NCI-H526 (cell line): ENCODE measurements around the gene LYZL1.
"Not testable (repeated sequence)": the region's sequence is repeated elsewhere in the genome, so short reads cannot be mapped to it uniquely, and the experiment has no call there.

ENCODE experiments used
- DNase-seq, 2 experiments: peaks; one replicate each; lab custom pipeline; 2025; lab: John Stamatoyannopoulos, UW

LYZL1 gene

GRCh38 chr10:29263506-29263905 lies 25.4 kb upstream of the LYZL1 start:
- no peak for DNase-seq

- DNase-seq: no peak
These were observed 23.6 kb upstream of the LYZL1 start for GRCh38 chr10:29265210-29265768.

- DNase-seq: no peak
These were observed 22.2 kb upstream of the LYZL1 start for GRCh38 chr10:29266641-29267040.

GRCh38 chr10:29268011-29268410 lies 20.9 kb upstream of the LYZL1 start:
- no peak for DNase-seq

GRCh38 chr10:29269486-29269885 lies 19.4 kb upstream of the LYZL1 start:
- no peak for DNase-seq

GRCh38 chr10:29270883-29271282 lies 18.0 kb upstream of the LYZL1 start:
- no peak for DNase-seq

GRCh38 chr10:29271877-29272276 lies 17.0 kb upstream of the LYZL1 start:
- no peak for DNase-seq

GRCh38 chr10:29273478-29273877 lies 15.4 kb upstream of the LYZL1 start:
- no peak for DNase-seq

GRCh38 chr10:29276251-29276850 lies 12.5 kb upstream of the LYZL1 start:
- DNase-seq: no peak

- DNase-seq: no peak
These were observed 11.6 kb upstream of the LYZL1 start for GRCh38 chr10:29277296-29277695.

- DNase-seq: no peak
These were observed 8.9 kb upstream of the LYZL1 start for GRCh38 chr10:29279779-29280487.

GRCh38 chr10:29280488-29280840 lies 8.4 kb upstream of the LYZL1 start:
- no peak for DNase-seq

- no peak for DNase-seq
These were observed 3.2 kb upstream of the LYZL1 start for GRCh38 chr10:29285624-29286051.

GRCh38 chr10:29287635-29288034 lies 1.2 kb upstream of the LYZL1 start:
- DNase-seq: no peak

GRCh38 chr10:29291561-29291960 lies 2.7 kb downstream of the LYZL1 start:
- DNase-seq: not testable (repeated sequence)

- DNase-seq: not testable (repeated sequence)
These were observed 3.5 kb downstream of the LYZL1 start for GRCh38 chr10:29292406-29292805.

GRCh38 chr10:29295813-29296212 lies 6.9 kb downstream of the LYZL1 start:
- DNase-seq: no peak

- DNase-seq: no peak
These were observed 8.8 kb downstream of the LYZL1 start for GRCh38 chr10:29297678-29298077.

- no peak for DNase-seq
These were observed 12.6 kb downstream of the LYZL1 start for GRCh38 chr10:29301359-29301910.

- no peak for DNase-seq
These were observed 13.6 kb downstream of the LYZL1 start for GRCh38 chr10:29302499-29302898.

- DNase-seq: peak; percentile 15 to 36
These were observed 15.6 kb downstream of the LYZL1 start for GRCh38 chr10:29304264-29304994.

GRCh38 chr10:29304995-29305335 lies 16.1 kb downstream of the LYZL1 start:
- DNase-seq: no peak

GRCh38 chr10:29306688-29307087 lies 17.8 kb downstream of the LYZL1 start:
- no peak for DNase-seq
